Smooth muscle cell (in vitro differentiated cells): ENCODE data around the gene MYH10. TPM values are rescaled to one million over a fixed set of nuclear protein-coding genes. Genes with fewer than 3 reads are reported as not detected.

Experiments
- DNase-seq: peaks from one replicate; lab custom pipeline; 2025; ENCODE audit not compliant: unreplicated experiment; lab: John Stamatoyannopoulos, UW
- H2AFZ ChIP-seq: fragments of 200-600 bp; sonication (generic); 2 replicates; pipeline ENCODE4 v1.6.0; 2016; ENCODE audit warnings: antibody characterized with exemption, low read depth, mild to moderate bottlenecking
- H3F3A ChIP-seq: fragments of 200-600 bp; sonication (generic); 2 replicates; pipeline ENCODE4 v1.6.0; 2017; ENCODE audit warnings: antibody characterized with exemption, low read depth
- H3K27ac ChIP-seq: fragments of 200-600 bp; sonication (generic); 2 replicates; pipeline ENCODE4 v1.5.1; 2016; ENCODE audit warnings: low read depth, mild to moderate bottlenecking
- H3K27me3 ChIP-seq: fragments of 200-600 bp; sonication (generic); 2 replicates; pipeline ENCODE4 v1.6.1; 2016; ENCODE audit warnings: low read depth, mild to moderate bottlenecking
- H3K36me3 ChIP-seq: fragments of 200-600 bp; sonication (generic); 2 replicates; pipeline ENCODE4 v1.5.1; 2016; ENCODE audit warnings: low read depth
- H3K4me1 ChIP-seq: fragments of 200-600 bp; sonication (generic); 2 replicates; pipeline ENCODE4 v1.5.1; 2016; ENCODE audit warnings: low read depth
- H3K4me2 ChIP-seq: fragments of 200-600 bp; sonication (generic); 2 replicates; pipeline ENCODE4 v1.6.0; 2016; ENCODE audit warnings: mild to moderate bottlenecking
- H3K4me3 ChIP-seq: fragments of 200-600 bp; sonication (generic); 2 replicates; pipeline ENCODE4 v1.5.1; 2016; ENCODE audit warnings: mild to moderate bottlenecking
- H3K79me2 ChIP-seq: fragments of 200-600 bp; sonication (generic); 2 replicates; pipeline ENCODE4 v1.6.0; 2016; ENCODE audit warnings: low read depth, mild to moderate bottlenecking
- H3K9ac ChIP-seq: fragments of 200-600 bp; sonication (generic); 2 replicates; pipeline ENCODE4 v1.6.0; 2016; ENCODE audit warnings: low read depth
- H3K9me3 ChIP-seq: fragments of 200-600 bp; sonication (generic); replicated peaks from 2 replicates; pipeline ENCODE4 v1.5.1; 2016; ENCODE audit warnings: low read depth
- H4K20me1 ChIP-seq: fragments of 200-600 bp; sonication (generic); 2 replicates; pipeline ENCODE4 v1.6.0; 2016; ENCODE audit warnings: low read depth
- CTCF ChIP-seq: fragments of 200-600 bp; sonication (generic); IDR thresholded peaks from 2 replicates; pipeline ENCODE4 v1.5.1; 2017; ENCODE audit warnings: borderline replicate concordance, mild to moderate bottlenecking, antibody characterized with exemption; ENCODE audit not compliant: insufficient read depth, poor library complexity, severe bottlenecking
- WGBS: methylation state at CpG from one replicate; pipeline ENCODE4 v1.1.7; 2016; ENCODE audit warnings: low lambda C conversion rate; 5-methylcytosine and 5-hydroxymethylcytosine counted together
- polyA plus RNA-seq: library from polyadenylated mRNA; unstranded; fragments of >200 nt; fragmentation: Nextera tagmentation; extraction: Ambion mirVana; gene quantifications from 2 replicates; pipeline ENCODE4 v1.2.1, GENCODE V29; 2016
- total RNA-seq: library from RNA; depleted of rRNA; stranded (reverse); fragments of >200 nt; gene quantifications from 2 replicates; pipeline ENCODE4 v1.2.3, GENCODE V29; 2014

Gene MYH10
- total and polyA plus RNA-seq, 2 experiments from 2014 or later: 112 to 146 TPM

DNA sequence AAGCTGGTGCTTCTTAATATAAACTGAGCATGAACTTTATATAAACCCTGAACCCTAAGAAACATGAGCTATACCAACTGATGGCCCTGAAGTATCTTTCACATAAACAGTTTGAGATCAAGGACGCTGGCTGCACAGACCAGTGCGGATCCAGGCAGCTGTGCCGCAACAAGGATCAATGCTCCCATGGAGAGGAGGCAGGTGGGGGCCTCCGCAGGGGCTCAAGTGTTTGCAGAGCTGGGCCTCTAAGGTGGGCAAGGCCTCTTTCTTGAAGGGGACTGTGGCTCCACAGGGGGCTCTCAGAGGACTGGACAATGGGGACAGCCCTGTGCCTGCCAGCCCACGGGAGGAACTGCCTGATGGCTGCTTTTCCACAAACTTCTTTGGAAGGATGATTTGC, 148.8 kb downstream of the MYH10 start:
- no peaks in the 10 kb centered on the region for H3K27me3 ChIP-seq
- no peak overlapping the region for H3K9ac ChIP-seq
- H3K4me2 ChIP-seq: no peak overlapping the region
- H3K27ac ChIP-seq: no peak overlapping the region
- no peak for TF ChIP-seq CTCF
- H4K20me1 ChIP-seq: peaks cover 43% of the 10 kb centered on the region
- no peak overlapping the region for H2AFZ ChIP-seq
- H3K79me2 ChIP-seq: peaks cover 5% of the 10 kb centered on the region
- H3F3A ChIP-seq: peaks cover 37% of the 10 kb centered on the region
- WGBS: 97% methylated on average over 5 of the region's 5 CpGs
- H3K4me3 ChIP-seq: no peak overlapping the region
- H3K36me3 ChIP-seq: peaks cover 21% of the 10 kb centered on the region
- H3K9me3 ChIP-seq: no peaks in the 10 kb centered on the region
- DNase-seq: no peak
- H3K4me1 ChIP-seq: no peaks in the 10 kb centered on the region

DNA sequence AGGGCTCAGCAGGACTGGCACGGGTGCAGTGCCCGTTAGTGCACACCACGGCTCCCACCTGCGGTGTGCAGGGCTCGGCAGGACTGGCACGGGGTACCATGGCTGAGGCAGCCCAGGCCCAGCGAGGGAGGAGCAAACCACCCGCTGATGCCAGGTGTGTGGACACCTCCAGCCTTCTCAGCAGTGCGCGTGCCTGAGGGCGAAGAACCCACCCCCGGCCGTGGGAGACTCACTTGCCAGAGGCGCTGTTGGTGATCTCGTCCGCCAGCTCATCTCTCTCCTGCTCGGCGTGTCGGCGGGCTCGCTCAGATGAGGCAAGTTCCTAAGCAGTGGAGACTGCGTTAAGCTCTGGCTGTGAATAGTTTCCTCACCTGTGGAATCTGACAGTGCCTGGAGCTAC, 149.4 kb downstream of the MYH10 start:
- TF ChIP-seq CTCF: no peak
- no peak overlapping the region for H3K4me2 ChIP-seq
- peaks cover 49% of the 10 kb centered on the region for H4K20me1 ChIP-seq

GRCh38 chr17:8480011-8480976, 150.2 kb downstream of the MYH10 start:
- Histone ChIP-seq H3K4me3 (no peak overlapping the region), H3K27me3 (no peaks in the 10 kb centered on the region), H3K4me1 (no peaks in the 10 kb centered on the region), H3K79me2 (peaks cover 5% of the 10 kb centered on the region), H3K9ac (no peak overlapping the region), H3K9me3 (no peaks in the 10 kb centered on the region), H3F3A (peaks cover 50% of the 10 kb centered on the region), H3K36me3 (peaks cover 19% of the 10 kb centered on the region), H2AFZ (no peak overlapping the region), H3K4me2 (no peak overlapping the region), H3K27ac (peak overlapping the region; percentile 11), H4K20me1 (peaks cover 57% of the 10 kb centered on the region)
- 95% methylated on average over 33 of the region's 33 CpGs for WGBS
- DNase-seq: no peak
- no peak for TF ChIP-seq CTCF

More for the DNA sequence above, 149.4 kb downstream of the MYH10 start:
- Histone ChIP-seq H3K4me1 (no peaks in the 10 kb centered on the region), H3K4me3 (no peak overlapping the region), H3K9ac (no peak overlapping the region), H3K9me3 (no peaks in the 10 kb centered on the region), H3K27me3 (no peaks in the 10 kb centered on the region), H3K27ac (no peak overlapping the region), H3F3A (peaks cover 44% of the 10 kb centered on the region), H3K36me3 (peaks cover 20% of the 10 kb centered on the region), H3K79me2 (peaks cover 5% of the 10 kb centered on the region), H2AFZ (no peak overlapping the region)
- DNase-seq: no peak
- 93% methylated on average over 20 of the region's 22 CpGs for WGBS
